ENCODE results near the gene MMP23B.
"Not testable (repeated sequence)": the region's sequence is repeated elsewhere in the genome, so short reads cannot be mapped to it uniquely, and the experiment has no call there.

MMP23B gene

DNA sequence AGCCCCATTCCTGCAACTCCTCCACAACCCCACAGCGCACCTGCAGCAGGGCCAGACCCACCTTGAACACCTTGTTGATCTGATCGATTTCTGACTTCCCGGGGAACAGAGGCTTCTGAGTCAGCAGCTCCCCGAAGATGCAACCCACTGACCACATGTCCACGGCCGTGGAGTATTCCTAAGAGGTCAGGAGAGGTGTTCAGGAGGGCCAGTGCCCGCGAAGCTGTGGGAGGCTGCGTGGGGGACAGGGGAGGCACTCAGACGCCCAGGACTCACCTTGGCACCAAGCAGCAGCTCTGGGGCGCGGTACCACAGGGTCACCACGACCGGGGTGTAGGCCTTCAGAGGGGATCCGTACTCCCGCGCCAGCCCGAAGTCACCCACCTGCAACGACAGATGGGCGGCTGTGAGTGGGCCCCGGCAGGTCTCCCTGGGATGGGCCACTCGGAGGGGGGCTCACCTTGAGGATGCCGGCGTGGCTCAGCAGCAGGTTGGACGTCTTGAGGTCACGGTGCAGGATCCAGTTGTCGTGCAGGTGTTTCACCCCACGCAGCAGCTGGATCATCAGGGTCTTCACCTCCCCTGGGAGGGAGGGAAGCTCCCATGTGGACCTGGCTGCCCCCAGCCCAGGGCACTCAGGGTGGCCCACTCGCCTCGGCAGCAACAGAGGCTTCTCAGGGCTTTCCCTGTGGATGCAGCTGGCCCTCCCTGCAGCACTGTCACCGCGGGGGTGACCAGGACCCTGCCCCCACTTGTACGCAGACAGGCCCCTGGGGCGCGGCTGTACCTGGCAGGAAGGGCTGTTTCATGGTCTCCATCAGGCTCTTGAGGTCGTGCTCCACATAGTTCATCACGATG lies 4.9 kb downstream of the MMP23B start:
- DNase-seq = not testable (repeated sequence)

DNA sequence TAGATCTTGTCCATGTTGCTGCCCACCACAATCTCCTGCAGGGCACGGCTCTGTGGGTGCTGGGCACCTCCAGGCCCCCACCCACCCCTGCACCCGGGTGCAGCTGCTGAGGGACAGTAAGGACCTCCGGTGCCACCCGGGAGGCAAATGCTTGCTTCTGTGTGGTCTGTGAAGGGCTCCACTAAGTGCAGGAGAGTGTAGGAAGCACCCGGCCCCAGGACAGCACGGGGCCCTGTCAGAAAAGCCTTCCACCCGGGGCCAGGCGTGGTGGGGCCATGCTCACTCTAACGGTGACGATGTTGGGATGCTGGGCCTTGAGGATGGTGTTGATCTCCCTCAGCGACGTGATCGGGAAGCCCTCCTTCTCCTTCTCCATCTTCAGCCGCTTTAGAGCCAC lies 5.5 kb downstream of the MMP23B start:
- not testable (repeated sequence) for DNase-seq

DNA sequence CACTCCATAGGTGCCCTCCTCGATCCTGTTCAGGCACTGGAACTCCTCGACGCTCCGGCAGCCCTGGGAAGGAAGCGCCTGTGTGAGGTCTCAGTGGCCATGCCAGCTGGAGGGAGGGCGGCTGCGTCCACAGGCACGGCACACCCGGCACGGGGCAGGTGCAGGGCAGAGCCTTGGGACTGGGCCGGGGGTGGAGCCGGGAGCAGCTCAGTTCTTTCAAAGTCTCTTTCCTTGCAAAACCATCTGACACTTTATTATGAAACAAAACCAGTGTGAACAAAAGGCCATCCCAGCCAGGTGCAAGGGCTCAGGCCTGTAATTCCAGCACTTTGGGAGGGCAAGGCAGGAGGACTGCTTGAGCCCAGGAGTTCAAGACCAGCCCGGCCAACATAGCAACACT lies 6.6 kb downstream of the MMP23B start:
- not testable (repeated sequence) for DNase-seq

DNA sequence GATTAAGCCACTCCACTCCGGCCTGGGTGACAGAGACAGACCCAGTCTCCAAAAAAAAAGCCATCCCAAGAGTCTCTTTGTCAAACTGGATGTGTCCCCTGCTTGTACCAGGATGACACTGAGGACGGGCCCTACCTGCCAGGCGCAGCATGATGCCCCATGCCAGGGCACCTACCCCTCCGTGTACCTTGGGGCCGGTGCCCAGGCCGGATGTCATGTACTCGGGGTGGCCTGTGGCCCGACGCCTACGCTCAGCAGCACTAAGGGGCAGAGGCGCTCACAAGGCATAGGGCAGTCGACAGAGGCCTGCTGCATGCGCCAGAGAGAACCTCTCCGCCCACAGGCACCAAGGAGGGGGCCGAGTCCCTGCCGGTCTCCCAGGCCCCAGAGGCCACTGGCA lies 7.4 kb downstream of the MMP23B start:
- DNase-seq = not testable (repeated sequence)

DNA sequence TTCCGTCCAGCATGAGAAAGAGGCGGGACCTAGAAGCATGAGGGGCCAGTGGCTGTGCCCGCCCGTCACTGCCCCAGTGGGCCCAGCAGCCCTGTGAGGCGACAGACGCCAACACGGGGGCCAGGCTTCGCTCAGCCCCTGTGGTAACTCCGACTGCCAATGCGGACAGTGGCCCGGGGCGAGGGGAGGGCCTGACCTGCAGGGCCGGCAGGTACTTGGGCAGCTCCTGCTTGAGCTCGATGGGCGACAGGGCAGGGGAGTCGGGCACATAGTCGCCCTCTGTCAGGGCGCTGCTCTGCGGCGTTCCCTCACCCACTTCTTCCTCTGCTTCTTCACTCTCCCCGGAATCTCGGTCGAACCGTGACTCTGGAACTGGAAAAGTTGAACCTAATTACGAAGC lies 8.1 kb downstream of the MMP23B start:
- DNase-seq = not testable (repeated sequence)

GRCh38 chr1:1640711-1641461 lies 8.9 kb downstream of the MMP23B start:
- DNase-seq = not testable (repeated sequence)

DNA sequence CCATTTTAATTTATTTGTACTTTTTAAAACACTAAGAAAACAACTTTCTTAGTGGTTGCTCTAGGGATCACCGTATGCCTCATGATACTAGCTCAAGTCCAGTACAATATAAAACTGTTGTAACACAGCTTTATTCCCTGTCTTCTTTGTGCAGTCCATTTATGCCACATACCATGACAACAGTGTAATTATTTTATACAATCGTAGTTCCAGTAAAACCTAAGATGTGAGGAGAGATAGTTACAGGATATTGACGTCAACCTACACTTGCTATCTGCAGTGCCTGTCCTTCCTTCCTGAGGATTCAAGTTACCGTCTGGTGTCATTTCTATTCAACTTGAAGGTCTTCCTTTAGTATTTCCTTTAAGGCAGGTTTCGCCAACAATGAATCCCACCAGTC lies 14.4 kb downstream of the MMP23B start:
- DNase-seq = not testable (repeated sequence)

DNA sequence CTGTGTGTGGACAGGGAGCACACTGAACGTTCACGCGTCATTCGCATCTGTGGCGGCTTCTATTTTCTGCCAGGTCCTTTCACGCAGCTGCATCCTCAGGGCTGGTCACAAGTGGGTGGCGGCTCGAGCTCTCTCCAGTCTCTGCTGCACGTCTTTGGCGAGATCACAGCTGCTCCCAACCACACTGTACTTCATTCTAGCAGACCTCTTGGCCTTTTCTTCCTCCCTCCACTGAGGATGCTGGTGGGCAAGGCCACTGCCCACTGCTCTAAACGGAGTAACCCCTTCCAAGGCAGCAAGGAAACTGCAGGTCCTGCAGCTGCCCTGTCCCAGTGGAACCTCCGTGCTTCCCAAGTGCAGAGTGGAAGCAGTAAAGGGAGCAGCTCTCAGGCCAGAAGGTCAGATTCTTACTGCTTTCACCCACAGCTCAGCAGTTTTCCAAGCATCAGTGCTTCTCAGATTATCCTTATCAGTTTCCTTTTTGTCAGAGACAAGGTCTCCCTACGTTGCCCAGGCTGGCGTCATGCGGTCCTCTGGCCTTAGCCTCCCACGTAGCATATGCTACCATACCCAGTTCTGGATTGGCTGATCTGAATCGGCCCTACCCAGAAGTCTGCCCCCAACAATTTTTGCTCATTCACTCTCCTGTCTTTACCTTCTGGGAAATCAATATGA lies 15.7 kb downstream of the MMP23B start:
- DNase-seq = not testable (repeated sequence)

GRCh38 chr1:1648265-1648664 lies 16.3 kb downstream of the MMP23B start:
- DNase-seq = not testable (repeated sequence)

GRCh38 chr1:1658583-1659549 lies 26.9 kb downstream of the MMP23B start, which contains the start of gene CDK11B:
Gene CDK11B (minus strand): TSS chr1:1659004. CDS start chr1:1657485, 1,519 bp downstream.
- DNase-seq = peak; percentile 62

DNA sequence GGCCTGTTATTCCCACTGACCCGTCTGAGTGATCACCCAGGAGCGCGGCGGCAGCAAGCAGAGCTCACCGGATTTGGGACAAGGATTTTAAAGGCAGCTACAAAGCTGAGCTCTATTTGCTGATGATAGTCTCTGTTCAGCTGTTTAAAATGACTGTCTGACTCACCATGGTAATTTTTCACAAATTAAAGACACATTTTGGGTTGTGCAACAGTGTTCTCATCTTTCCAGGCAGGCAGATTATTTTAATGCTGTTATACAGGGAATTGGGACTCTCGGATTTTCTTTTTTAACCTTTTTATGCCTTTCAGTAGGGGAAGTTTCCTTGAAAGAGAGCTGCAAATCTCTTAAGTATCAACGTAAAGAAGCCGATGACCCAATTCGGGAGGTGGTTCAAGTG lies 30.4 kb downstream of the MMP23B start:
- DNase-seq = not testable (repeated sequence)

GRCh38 chr1:1662830-1663560 lies 31.0 kb downstream of the MMP23B start:
- DNase-seq = not testable (repeated sequence)

DNA sequence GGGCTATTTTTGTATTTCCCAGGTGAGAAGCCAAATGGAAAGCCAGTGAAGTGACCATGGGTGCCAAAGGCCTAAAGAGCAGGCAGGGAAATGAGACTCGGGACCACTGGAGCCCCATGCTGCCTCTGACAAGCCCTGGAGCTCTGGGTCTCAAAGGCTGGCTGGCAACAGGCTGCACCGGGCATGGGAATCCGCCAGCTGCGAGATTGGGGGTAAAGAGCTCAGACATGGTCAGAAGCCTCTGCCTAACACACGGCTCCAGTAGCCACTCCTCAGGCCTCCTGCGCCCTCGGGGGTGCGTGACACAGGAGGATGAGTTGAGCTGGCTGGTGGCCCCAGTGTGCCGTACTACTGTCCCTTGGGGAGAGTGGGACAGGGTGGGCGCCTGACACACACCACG lies 32.3 kb downstream of the MMP23B start:
- not testable (repeated sequence) for DNase-seq

- no peak for DNase-seq
Observed at GRCh38 chr1:1664941-1665814, 33.2 kb downstream of the MMP23B start.

- DNase-seq = no peak
Observed at GRCh38 chr1:1665815-1666251, 33.9 kb downstream of the MMP23B start.

- DNase-seq = no peak
Observed at GRCh38 chr1:1666526-1666925, 34.6 kb downstream of the MMP23B start.

- no peak for DNase-seq
Observed at GRCh38 chr1:1669468-1670440, 37.8 kb downstream of the MMP23B start.

- DNase-seq = no peak
Observed at GRCh38 chr1:1670866-1671265, 38.9 kb downstream of the MMP23B start.
